T-helper 1 cell treated with Interleukin-12 subunit alpha and Interleukin-12 subunit beta and Interleukin-4 antibody, amounts not matched to agents 30 μg/mL and 1 μg/mL, for 36 hours (primary cell): ENCODE results near the gene ADGRV1.

Experiments used
- H3K27ac Mint-ChIP-seq: one replicate; pipeline ENCODE4 v1.8.0; 2021; ENCODE audit warnings: mild to moderate bottlenecking, mixed read lengths
- H3K27me3 Mint-ChIP-seq: one replicate; pipeline ENCODE4 v1.8.0; 2021; ENCODE audit warnings: low read depth, mixed read lengths
- H3K36me3 Mint-ChIP-seq: one replicate; pipeline ENCODE4 v1.8.0; 2021; ENCODE audit warnings: low read depth, mixed read lengths
- H3K4me1 Mint-ChIP-seq: one replicate; pipeline ENCODE4 v1.8.0; 2021; ENCODE audit warnings: low read depth, mixed read lengths
- H3K4me3 Mint-ChIP-seq: one replicate; pipeline ENCODE4 v1.8.0; 2021; ENCODE audit warnings: mild to moderate bottlenecking, moderate library complexity, mixed read lengths
- H3K9me3 Mint-ChIP-seq: one replicate; pipeline ENCODE4 v1.8.0; 2021; ENCODE audit warnings: mixed read lengths

Gene ADGRV1

GRCh38 chr5:90876366-90876765 lies 317.8 kb downstream of the ADGRV1 start:
- no peaks in the 10 kb centered on the region for H3K36me3 Mint-ChIP-seq
- peaks cover 27% of the 10 kb centered on the region for H3K27me3 Mint-ChIP-seq
- H3K27ac Mint-ChIP-seq = no peak overlapping the region
- H3K4me1 Mint-ChIP-seq = no peaks in the 10 kb centered on the region
- H3K4me3 Mint-ChIP-seq = no peak overlapping the region
- no peaks in the 10 kb centered on the region for H3K9me3 Mint-ChIP-seq

- Mint-ChIP-seq H3K27me3 (peaks cover 27% of the 10 kb centered on the region), H3K4me3 (no peak overlapping the region), H3K27ac (no peak overlapping the region), H3K36me3 (no peaks in the 10 kb centered on the region), H3K9me3 (no peaks in the 10 kb centered on the region), H3K4me1 (no peaks in the 10 kb centered on the region)
Measured at GRCh38 chr5:90877049-90877448, 318.5 kb downstream of the ADGRV1 start.

DNA sequence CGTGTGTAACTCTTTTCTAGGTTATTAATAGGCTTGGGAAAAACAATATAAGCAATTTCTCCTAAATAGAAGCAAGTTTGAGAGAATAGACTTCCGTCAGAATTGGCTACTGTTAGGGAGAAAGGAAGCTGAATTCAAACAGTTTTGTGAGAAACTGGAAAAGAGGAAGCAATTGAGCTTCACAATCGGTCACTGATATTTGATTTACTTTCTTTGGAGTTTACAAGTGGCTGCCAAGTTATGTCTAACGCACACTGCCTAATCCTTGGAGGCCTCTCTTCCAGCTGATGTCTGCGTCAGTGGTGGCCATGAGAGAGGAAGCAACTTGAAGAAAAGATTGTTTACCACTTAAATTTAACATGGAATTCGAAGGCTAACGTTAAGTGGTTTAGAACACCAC lies 319.5 kb downstream of the ADGRV1 start:
- no peak overlapping the region for H3K4me3 Mint-ChIP-seq
- H3K4me1 Mint-ChIP-seq = no peaks in the 10 kb centered on the region
- peaks cover 21% of the 10 kb centered on the region for H3K27me3 Mint-ChIP-seq
- no peaks in the 10 kb centered on the region for H3K9me3 Mint-ChIP-seq
- H3K27ac Mint-ChIP-seq = no peak overlapping the region
- H3K36me3 Mint-ChIP-seq = no peaks in the 10 kb centered on the region

GRCh38 chr5:90878549-90879196 lies 320.1 kb downstream of the ADGRV1 start:
- Mint-ChIP-seq H3K27ac (no peak overlapping the region), H3K4me3 (no peak overlapping the region), H3K9me3 (no peaks in the 10 kb centered on the region), H3K36me3 (no peaks in the 10 kb centered on the region), H3K27me3 (peaks cover 24% of the 10 kb centered on the region), H3K4me1 (no peaks in the 10 kb centered on the region)

DNA sequence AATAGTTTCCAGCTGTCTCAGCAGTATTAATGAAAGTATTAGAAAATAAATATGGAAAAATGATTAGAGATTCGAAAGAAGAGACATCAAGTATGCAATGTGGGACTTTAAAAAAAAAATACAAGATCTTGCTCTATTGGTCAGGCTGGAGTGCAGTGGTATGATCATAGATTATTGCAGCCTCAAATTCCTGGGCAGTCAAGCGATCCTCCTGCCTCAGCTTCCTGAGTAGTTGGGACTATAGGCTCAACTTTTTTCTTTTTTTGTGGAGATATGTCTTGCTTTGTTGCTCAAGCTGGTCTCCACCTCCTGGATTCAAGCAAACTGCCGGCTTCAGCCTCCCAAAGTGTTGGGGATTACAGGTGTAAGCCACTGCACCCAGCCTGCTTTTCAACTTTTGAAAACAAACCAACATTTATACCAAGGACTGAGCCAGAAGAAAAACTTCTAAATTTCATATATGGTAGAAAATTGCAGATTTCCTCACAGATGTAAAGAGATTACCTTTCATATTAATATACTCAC lies 323.1 kb downstream of the ADGRV1 start:
- no peaks in the 10 kb centered on the region for H3K4me1 Mint-ChIP-seq
- no peak overlapping the region for H3K4me3 Mint-ChIP-seq
- H3K9me3 Mint-ChIP-seq = no peaks in the 10 kb centered on the region
- no peaks in the 10 kb centered on the region for H3K36me3 Mint-ChIP-seq
- H3K27ac Mint-ChIP-seq = no peak overlapping the region
- peaks cover 16% of the 10 kb centered on the region for H3K27me3 Mint-ChIP-seq

DNA sequence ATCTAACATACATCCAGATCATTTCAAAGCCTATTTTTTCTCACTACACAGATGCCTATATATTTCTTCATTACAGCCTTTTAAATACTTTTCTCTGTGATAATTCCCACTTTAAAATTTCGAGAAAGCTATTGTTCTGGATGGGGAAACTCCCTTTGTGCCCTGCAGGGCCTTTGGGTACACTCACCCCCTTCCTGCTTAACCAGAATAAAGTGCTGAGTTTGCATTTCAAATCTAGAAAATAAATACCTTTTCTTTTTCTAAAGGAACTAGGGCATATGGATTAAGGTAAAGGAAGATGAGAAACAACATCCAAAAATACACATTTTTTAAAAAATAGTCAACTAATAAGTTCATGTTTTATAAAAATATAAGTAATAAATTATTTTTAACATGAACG lies 323.9 kb downstream of the ADGRV1 start:
- Mint-ChIP-seq H3K4me3 (no peak overlapping the region), H3K9me3 (no peaks in the 10 kb centered on the region), H3K36me3 (no peaks in the 10 kb centered on the region), H3K4me1 (no peaks in the 10 kb centered on the region), H3K27me3 (peaks cover 11% of the 10 kb centered on the region), H3K27ac (no peak overlapping the region)

DNA sequence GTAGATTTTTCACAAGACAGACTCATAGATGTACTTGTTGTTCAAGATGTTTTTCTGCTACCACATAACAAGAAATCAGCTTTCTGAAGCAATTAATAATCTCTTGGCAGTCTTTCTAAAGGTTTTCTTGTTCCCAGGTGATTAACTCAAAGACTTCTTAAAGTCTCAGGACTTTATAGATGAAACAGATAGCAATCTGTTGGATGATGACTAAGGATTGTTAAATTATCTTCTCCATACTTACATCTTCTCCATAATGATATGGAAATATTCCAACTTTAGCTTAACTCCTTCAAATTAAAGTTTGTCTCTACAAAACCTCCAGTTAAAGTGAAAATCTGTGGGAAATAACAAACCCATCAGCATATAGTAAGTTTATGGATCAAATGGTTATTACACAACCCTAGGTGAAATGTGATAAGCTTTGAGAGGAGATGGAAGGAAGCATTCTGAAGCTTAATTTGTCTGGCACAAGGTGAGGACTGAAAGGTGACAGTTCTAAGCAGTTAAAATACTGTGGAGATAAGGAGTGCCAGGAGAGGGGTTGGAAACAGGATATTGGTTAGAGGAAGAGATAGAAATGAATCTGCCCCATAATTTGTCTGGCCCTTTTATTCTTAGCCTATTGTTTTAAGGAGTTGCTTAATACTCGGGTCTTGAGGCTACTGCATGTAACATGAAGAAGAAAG lies 326.7 kb downstream of the ADGRV1 start:
- H3K9me3 Mint-ChIP-seq = no peaks in the 10 kb centered on the region
- no peaks in the 10 kb centered on the region for H3K36me3 Mint-ChIP-seq
- H3K27me3 Mint-ChIP-seq = peaks cover 11% of the 10 kb centered on the region

DNA sequence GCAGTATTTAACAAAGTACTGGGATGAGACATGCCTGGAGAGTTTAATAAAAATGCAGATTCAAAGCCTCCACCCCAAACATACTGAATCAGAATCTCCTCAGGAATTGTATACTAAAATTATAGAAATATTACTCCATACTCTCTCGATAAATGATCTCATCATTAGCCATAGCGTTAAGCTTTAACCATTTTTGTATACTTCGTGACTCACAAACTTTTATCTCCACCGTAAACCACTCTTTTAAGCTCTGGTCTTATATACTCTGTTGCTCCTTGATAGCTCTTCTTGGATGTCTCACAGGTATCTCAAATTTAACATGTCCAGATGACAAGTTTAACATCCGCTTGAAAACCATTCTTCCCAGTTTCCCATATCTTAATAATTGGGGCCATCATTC lies 327.8 kb downstream of the ADGRV1 start:
- Mint-ChIP-seq H3K4me3 (no peak overlapping the region), H3K36me3 (no peaks in the 10 kb centered on the region), H3K27me3 (peaks cover 11% of the 10 kb centered on the region), H3K4me1 (no peaks in the 10 kb centered on the region), H3K27ac (no peak overlapping the region), H3K9me3 (no peaks in the 10 kb centered on the region)

More for the DNA sequence above, 326.7 kb downstream of the ADGRV1 start:
- H3K27ac Mint-ChIP-seq = no peak overlapping the region
- no peak overlapping the region for H3K4me3 Mint-ChIP-seq
- H3K4me1 Mint-ChIP-seq = no peaks in the 10 kb centered on the region

DNA sequence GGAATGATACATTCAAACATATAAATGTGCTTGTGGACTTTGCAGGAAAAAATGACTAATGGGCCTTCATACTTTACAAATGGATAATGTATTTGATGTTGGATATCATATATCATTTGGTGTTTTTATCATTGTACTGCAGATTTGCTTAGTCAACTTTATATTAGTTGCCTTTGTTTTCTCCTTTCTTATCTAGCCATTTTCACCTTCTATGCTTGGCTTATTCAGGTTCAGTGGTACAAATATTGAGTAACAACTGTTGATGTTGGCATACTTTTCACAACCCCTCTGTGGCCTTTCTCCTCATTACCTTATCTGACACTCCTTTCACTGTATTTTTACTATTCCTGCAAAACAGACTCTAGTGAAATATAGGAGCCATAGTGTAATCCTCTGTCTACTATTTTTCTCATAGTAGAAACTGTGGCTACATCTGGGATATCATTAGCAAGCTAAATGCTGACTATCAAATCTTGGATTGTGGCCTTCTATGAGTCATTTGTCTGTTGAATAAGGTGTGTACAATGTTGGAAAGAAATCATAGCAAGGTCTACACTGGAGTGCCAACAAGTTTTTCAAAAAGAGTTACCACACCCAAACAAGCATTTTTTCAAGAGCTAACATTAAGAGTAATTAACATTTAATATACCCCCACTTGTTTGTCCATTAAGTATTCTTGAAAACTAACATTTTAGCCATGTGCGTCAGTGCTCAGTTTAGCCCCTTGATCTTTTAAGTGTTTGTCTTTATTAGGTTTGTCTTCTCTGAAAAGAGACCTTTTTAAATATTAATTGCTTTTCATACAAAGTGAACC lies 330.1 kb downstream of the ADGRV1 start:
- peaks cover 8% of the 10 kb centered on the region for H3K27me3 Mint-ChIP-seq
- no peak overlapping the region for H3K27ac Mint-ChIP-seq
- no peak overlapping the region for H3K4me3 Mint-ChIP-seq
- no peaks in the 10 kb centered on the region for H3K9me3 Mint-ChIP-seq
- no peaks in the 10 kb centered on the region for H3K36me3 Mint-ChIP-seq
- H3K4me1 Mint-ChIP-seq = no peaks in the 10 kb centered on the region

GRCh38 chr5:90889325-90889600 lies 330.7 kb downstream of the ADGRV1 start:
- no peaks in the 10 kb centered on the region for H3K4me1 Mint-ChIP-seq
- H3K9me3 Mint-ChIP-seq = no peaks in the 10 kb centered on the region

DNA sequence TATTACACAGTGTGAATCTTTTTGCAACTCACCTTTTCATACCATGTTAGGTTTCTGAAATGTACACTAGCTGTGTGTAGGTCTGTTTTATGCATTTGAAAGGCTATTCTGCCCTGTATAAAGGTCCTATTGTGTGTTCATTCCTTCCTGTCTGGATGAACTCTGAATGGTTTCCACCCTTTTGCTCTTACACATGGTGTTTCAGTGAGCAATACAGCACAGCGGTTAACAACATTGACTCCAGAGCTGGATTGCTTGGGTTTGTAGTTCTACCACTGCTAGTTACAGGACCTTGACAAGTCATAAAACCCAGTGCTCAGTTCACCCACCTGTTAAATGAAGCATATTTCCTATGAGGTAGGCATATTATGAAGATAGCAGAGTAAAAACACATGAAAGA lies 331.6 kb downstream of the ADGRV1 start:
- H3K36me3 Mint-ChIP-seq = no peaks in the 10 kb centered on the region
- no peaks in the 10 kb centered on the region for H3K9me3 Mint-ChIP-seq

More at GRCh38 chr5:90889325-90889600, 330.7 kb downstream of the ADGRV1 start:
- Mint-ChIP-seq H3K27ac (no peak overlapping the region), H3K36me3 (no peaks in the 10 kb centered on the region), H3K4me3 (no peak overlapping the region), H3K27me3 (peaks cover 6% of the 10 kb centered on the region)

DNA sequence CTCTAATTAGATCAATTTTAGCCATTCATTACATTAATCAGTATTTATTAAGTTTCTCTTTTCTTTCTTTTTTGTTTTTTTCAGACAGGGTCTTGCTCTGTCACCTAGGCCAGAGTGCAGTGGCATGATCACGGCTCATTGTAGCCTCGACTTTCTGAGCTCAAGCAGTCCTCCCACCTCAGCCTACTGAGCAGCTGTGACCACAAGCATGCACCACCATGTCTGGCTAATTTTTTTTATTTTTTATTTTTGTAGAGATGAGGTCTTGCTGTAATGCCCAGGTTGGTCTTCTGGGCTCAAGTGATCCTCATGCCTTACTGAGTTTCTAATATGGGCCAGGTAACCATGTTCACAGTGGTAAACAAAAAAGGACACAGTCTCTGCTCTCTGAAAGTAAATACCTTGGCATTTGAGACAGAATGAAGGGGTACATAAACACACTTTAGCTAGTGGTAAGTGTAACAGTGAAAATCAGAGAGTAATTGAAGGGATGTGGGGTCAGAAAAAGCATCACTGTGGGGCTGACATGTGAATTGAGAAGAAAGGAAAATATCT lies 336.3 kb downstream of the ADGRV1 start:
- H3K4me1 Mint-ChIP-seq = no peaks in the 10 kb centered on the region
- H3K36me3 Mint-ChIP-seq = no peaks in the 10 kb centered on the region

More for the DNA sequence above, 331.6 kb downstream of the ADGRV1 start:
- Mint-ChIP-seq H3K27me3 (peaks cover 6% of the 10 kb centered on the region), H3K4me1 (no peaks in the 10 kb centered on the region), H3K27ac (no peak overlapping the region), H3K4me3 (no peak overlapping the region)

GRCh38 chr5:90897618-90898017 lies 339.0 kb downstream of the ADGRV1 start:
- no peak overlapping the region for H3K4me3 Mint-ChIP-seq
- no peaks in the 10 kb centered on the region for H3K9me3 Mint-ChIP-seq
- H3K36me3 Mint-ChIP-seq = no peaks in the 10 kb centered on the region
- no peaks in the 10 kb centered on the region for H3K27me3 Mint-ChIP-seq
- H3K27ac Mint-ChIP-seq = no peak overlapping the region
- H3K4me1 Mint-ChIP-seq = no peaks in the 10 kb centered on the region

More for the DNA sequence above, 336.3 kb downstream of the ADGRV1 start:
- no peak overlapping the region for H3K27ac Mint-ChIP-seq
- no peaks in the 10 kb centered on the region for H3K9me3 Mint-ChIP-seq
- no peak overlapping the region for H3K4me3 Mint-ChIP-seq
- no peaks in the 10 kb centered on the region for H3K27me3 Mint-ChIP-seq

GRCh38 chr5:90898326-90899013 lies 339.9 kb downstream of the ADGRV1 start:
- Mint-ChIP-seq H3K4me1 (no peaks in the 10 kb centered on the region), H3K9me3 (no peaks in the 10 kb centered on the region), H3K4me3 (no peak overlapping the region), H3K27ac (no peak overlapping the region), H3K36me3 (no peaks in the 10 kb centered on the region), H3K27me3 (no peaks in the 10 kb centered on the region)
